Measurements from ENCODE around the gene GRM1.

Gene GRM1

DNA sequence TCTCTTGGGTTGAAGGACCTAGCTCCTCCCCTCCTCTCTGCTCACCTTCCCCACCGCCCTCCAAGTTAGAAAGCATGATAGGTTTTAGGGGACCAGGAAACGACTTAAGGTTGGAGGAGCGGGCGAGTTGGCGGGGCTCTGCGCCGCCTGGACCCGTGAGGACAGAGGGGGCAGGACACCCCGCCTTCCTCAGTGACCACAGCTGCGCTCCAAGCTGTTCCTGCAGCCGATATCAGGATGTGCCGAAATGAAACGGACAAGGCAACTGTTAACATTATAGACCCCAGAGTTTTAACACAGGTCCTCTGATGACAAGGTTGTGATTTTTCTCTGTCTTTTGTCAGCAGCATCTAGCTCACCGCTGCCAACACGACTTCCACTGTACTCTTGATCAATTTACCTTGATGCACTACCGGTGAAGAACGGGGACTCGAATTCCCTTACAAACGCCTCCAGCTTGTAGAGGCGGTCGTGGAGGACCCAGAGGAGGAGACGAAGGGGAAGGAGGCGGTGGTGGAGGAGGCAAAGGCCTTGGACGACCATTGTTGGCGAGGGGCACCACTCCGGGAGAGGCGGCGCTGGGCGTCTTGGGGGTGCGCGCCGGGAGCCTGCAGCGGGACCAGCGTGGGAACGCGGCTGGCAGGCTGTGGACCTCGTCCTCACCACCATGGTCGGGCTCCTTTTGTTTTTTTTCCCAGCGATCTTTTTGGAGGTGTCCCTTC, at the start of gene GRM1:
TSS of gene GRM1 (plus strand) at position 212 of the 722 bp plus-strand sequence. CDS start at position 668, 456 bp downstream.
- no peak for DNase-seq

DNA sequence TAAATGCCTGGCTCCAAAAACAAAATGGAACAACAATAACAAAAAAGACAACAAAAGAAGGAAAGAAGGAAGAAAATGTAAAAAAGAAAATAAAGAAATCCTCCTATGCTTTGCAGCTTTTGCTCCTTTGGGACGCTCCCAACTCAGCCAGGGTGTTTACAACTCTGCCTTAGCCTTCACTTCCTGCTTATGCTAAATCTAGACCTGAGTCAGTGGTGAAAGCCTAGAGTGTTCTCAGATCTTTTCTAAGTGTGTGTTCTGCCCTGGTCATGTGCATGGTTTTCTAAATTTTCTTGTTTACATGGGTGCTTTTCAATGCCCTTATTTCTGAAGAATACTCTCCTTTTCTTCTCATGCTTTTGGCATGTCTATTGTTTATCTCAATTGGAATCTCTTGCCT, 19.5 kb upstream of the GRM1 start:
- DNase-seq: no peak

DNA sequence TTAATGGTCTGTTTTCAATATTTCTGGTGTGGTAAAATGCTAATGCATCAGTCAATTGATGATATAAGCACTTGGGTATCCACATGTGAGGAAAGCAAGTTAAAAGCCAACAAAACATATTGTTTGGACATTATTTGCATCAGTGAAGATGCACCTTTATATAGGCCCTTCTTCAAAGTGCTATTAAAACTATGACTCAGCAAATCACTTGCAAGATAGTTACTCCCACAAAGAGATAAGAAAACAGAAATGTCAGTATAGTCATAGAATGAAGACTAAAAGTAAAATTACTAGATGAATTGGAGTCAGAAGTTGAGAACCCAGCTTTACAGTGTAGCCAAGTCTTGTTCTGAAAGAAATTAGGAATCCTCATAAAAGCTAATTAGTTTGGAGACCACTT, 14.6 kb upstream of the GRM1 start:
- no peak for DNase-seq

DNA sequence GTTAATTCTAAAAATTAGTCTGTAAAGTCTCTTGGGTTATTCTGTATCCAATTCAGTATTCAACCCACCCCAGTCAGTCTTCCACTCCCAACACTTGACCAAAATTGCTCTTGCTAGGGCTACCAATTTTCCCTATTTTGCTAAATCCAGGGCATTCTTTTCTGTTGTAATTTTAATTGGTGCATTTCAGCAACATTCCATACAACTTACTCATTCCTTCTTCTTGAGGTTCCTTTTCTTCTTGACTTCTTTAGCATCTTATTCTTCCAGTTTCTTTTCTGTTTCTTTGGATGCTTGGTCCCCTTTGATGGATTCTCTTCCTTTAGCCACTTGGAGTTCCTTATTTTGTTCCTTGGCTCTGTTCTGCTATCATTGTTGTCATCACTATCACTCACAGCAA, 11.2 kb upstream of the GRM1 start:
- no peak for DNase-seq

GRCh38 chr6:146026873-146027272, 2.0 kb upstream of the GRM1 start:
- no peak for DNase-seq

DNA sequence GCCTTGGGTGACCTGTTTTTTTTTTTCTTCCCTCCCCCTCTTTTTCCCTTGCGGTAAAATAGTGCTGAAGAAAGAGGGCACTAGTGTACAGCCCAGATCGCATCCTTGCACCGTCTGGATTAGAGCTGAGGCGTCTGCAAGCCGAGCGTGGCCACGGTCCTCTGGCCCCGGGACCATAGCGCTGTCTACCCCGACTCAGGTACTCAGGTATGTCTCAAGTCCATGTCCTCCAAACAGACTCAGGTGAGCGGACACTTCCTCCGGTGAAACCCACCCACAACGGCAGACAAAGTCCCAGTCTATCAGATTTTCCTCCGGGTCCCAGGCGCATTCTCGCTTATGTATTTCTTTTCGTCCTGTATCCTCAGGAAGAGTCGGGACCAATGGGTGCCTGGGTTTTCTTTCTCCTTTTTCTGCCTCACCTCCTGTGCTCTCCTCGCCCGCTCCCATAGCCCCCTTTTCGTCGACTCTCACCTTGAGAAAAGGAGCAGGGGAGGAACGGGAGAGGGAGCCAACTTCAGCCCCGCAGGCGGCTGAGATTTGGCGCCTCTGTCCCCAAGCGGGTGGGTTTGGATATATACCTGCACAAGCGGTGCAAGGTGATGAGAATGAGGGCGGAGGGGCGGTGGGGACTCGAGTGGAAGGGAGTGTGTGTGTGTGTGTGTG, 1.1 kb upstream of the GRM1 start:
- no peak for DNase-seq

GRCh38 chr6:146028252-146028795, 538 bp upstream of the GRM1 start:
- peak; percentile 26 for DNase-seq

- DNase-seq: no peak
Measured at GRCh38 chr6:146029573-146030184, 817 bp downstream of the GRM1 start.

DNA sequence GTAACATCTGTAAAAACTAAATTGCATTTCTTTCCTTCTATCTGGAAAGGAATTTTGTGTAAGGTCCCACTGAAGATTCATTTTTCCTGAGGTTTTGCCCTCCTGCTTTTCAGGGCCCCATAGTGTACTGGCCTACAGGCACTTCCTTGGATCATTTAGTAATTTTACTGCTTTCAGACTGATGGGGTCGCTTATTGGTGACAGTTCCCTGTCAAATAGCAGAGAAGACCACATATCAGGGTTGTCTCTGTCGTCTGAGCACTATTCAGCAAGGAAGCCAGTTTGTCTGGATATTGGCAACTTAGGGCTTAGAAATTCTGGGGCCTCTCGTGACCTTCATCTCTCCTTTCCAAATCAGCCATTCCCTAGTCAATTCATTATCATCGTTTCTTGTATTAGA, 3.5 kb downstream of the GRM1 start:
- no peak for DNase-seq

GRCh38 chr6:146040360-146040759, 11.5 kb downstream of the GRM1 start:
- no peak for DNase-seq

GRCh38 chr6:146041282-146041681, 12.4 kb downstream of the GRM1 start:
- DNase-seq: no peak

DNA sequence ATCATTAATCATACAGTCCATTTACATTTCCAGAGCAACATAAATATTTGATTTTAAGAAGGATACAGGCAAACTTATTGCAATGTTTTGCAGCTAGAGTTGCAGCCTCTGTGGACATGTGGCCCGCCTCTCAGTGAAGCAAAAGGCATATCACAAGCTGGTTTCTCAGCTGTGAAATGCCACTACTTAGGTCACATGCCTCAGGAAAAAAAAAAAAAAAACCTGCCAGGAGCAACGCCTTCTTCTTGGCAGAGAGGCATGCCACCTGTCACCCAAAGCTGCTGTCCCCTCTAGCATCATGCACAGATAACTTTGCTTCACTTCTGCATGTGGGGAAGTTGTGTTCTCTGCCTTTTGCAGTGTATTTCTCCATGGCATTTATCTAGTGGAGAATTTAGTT, 18.5 kb downstream of the GRM1 start:
- no peak for DNase-seq

DNA sequence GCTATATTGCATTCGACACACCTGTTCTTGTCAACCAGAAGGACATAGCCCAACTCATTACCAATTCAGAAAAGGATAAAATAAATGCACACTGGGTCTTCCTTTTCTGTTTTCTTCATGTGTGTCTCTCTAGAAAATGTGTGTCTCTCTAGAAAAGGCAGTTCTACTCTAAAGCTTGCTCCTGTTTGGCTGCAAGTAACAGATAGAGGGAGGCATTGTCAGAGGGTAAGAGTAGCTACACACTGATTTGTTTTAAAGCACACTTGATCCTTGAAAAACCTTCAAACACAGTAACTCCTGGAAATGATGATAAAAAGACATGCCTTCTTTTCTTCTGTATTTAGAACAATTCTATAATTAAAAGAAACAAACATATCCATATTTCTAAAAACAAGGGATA, 21.3 kb downstream of the GRM1 start:
- DNase-seq: no peak

DNA sequence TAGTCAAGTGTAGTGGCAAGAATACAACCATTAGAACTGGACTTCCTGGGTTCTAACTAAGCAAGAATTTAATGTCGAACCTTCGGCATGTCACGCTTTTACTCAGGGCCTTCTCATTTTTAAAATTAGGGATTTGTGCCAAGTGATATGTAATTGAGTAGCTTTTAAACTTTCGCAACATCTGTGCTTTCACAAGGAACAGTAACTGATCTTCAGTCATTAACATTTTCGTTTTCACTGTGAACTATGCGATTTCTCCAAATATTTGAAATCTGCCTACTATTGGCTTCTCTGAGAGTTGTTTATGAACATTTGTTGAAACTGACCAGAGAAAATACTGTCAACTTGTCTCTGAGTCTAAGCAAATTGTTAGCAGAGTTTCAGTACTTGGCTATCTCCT, 27.6 kb downstream of the GRM1 start:
- no peak for DNase-seq

- no peak for DNase-seq
Measured at GRCh38 chr6:146065690-146066089, 36.8 kb downstream of the GRM1 start.

DNA sequence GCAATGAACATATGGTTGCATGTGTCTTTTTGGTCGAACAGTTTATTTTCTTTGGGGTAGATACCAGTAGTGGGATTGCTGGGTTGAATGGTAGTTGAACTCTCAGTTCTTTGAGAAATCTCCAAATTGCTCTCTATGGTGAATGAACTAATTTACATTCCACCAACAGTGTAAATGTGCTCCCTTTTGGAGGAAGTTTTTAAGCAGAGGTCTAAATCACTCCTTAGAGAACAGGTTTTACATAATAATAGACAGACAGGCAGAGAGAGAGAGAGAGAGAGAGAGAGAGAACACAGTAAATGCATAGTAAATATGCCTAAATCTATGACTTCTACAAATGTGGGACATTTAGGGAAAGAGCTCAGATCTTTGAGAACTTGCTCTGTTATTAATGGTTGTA, 37.6 kb downstream of the GRM1 start:
- DNase-seq: no peak

DNA sequence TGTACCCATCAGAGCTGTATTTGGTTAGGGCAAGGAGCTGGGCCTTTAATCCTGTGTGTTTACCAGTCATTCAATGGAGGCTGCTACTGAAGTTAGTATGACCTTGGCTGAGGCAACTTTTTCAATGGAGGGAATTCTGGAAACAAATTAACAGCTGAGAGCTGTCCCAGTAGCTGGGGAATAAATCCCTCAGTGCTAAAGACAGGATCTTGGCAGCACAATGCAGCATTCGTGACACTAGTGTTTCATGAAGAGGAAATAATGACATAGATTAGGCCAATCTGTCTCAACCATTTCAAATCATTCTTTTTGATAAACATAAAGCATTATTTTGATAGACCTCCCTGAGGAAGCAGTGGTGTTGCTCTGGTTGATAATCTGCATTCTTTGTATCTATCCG, 42.9 kb downstream of the GRM1 start:
- no peak for DNase-seq

- no peak for DNase-seq
Measured at GRCh38 chr6:146077992-146078391, 49.1 kb downstream of the GRM1 start.

DNA sequence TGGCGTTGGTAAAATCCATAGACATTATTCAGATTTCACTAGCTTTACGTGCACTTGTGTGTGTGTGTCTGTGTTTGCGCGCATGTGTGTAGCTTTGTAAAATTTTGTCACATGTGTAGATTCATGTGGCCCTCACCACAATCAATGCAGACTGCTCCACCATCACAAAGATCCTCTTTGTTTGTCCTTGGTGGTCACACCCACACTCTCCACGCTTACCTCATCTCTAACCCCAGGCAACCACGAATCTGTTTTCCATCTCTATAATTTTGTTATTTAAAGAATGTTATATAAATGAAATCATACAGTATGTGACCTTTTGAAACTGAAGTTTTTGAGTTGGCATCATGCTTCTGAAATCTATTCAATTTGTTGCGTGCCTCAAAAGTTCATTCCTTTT, 58.5 kb downstream of the GRM1 start:
- no peak for DNase-seq

DNA sequence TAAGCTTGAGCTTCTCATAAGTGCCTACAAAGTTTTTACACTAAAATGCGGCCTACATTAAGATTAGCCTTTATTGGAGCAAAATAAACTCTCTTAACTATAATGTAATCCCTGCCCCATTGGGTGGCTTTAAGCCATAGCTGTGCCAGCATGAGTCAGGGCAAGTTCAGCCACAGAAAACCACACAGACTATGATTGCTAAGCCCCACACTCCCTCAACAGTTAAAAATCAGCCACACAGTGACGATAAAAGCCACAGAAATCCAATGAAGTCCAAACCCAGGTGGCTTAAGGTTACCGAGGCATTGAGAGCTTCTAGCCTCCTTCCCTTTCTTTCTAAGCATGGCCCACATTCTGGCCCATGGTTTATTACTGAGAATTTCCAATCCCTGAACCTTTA, 61.6 kb downstream of the GRM1 start:
- no peak for DNase-seq

GRCh38 chr6:146092961-146093686, 64.3 kb downstream of the GRM1 start:
- no peak for DNase-seq

- no peak for DNase-seq
Measured at GRCh38 chr6:146095481-146095880, 66.6 kb downstream of the GRM1 start.

DNA sequence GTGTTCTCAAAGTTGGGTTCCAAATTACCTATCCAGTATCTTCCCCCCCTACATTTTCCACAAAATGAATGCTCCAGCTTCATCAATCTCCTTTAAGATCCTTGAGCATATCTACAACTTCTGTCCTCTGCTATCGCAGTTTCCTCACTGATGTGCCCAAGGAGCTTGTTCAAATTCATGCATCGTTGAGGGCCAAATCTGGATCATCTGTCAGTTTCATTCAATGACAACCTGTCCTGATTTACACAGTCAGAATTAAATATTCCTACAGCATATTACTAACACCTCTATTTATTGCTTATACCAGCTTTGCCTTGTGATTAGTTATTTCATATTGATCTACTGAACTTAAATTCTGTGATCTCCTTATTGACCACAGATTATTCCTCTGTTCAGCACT, 68.7 kb downstream of the GRM1 start:
- DNase-seq: no peak

Measured in stimulated activated CD4-positive, alpha-beta T cell treated with anti-CD3 and anti-CD28 coated beads, Interleukin-4, amount 100 ng/mL, for 24 hours (primary cell).